K562 (cell line): Measurements from ENCODE around the gene DGCR8. TPM values are rescaled to one million over a fixed set of nuclear protein-coding genes. Genes with fewer than 3 reads are reported as not detected.

Experiments used
- CEBPB ChIP-seq: fragments of 450-650 bp; IDR thresholded peaks from 2 replicates; pipeline ENCODE4 v1.6.1; 2016; ENCODE audit warnings: missing genetic modification characterization, missing compliant biosample characterization
- ELK1 ChIP-seq: sonication (generic); formaldehyde crosslinking; IDR thresholded peaks from 2 replicates; pipeline ENCODE4 v1.8.1; 2022; ENCODE audit warnings: missing genetic modification reagents
- GABPA ChIP-seq: fragments of 200-800 bp; sonication (Bioruptor generic); conservative IDR thresholded peaks from 2 replicates; pipeline ENCODE4 v1.6.1; 2016; ENCODE audit warnings: low read depth, missing genetic modification characterization, missing compliant biosample characterization
- GTF2A2 ChIP-seq: IDR thresholded peaks from 2 replicates; pipeline ENCODE4 v1.6.1; 2016; ENCODE audit warnings: mild to moderate bottlenecking, missing genetic modification characterization, missing compliant biosample characterization
- JUN ChIP-seq, 2 experiments: sonication (generic) in 1 of 2; formaldehyde crosslinking in 1 of 2; IDR thresholded peaks; 2 replicates each; pipeline versions ENCODE4 v1.6.1 to v1.8.0; 2012 to 2022; ENCODE audit warnings: borderline replicate concordance in 2 of 2, mild to moderate bottlenecking in 2 of 2, improper control_type of control experiment in 1 of 2, low read depth in 1 of 2, low read length in 1 of 2, missing genetic modification reagents in 1 of 2
- MAZ ChIP-seq, 2 experiments: fragments of 450-650 bp in 1 of 2; sonication (generic) in 1 of 2; formaldehyde crosslinking; IDR thresholded peaks in 1 of 2; conservative IDR thresholded peaks in 1 of 2; 2 replicates each; pipeline versions ENCODE4 v1.4.0 to v1.5.0; 2020; ENCODE audit warnings: mild to moderate bottlenecking in 1 of 2, missing genetic modification reagents in 1 of 2
- OTX1 ChIP-seq: fragments of 450-650 bp; formaldehyde crosslinking; IDR thresholded peaks from 2 replicates; pipeline ENCODE4 v1.4.0; 2022; ENCODE audit warnings: mild to moderate bottlenecking
- ZNF143 ChIP-seq: sonication (generic); formaldehyde crosslinking; IDR thresholded peaks from 2 replicates; pipeline ENCODE4 v1.9.0; 2022; ENCODE audit warnings: mild to moderate bottlenecking, missing genetic modification reagents
- ZNF165 ChIP-seq: fragments of 250-450 bp; sonication (Bioruptor Pico); IDR thresholded peaks from 2 replicates; pipeline ENCODE4 v1.4.0; 2020; ENCODE audit warnings: borderline replicate concordance
- ZNF75A ChIP-seq: fragments of 450-650 bp; formaldehyde crosslinking; IDR thresholded peaks from 2 replicates; pipeline ENCODE4 v1.4.0; 2020; ENCODE audit warnings: mild to moderate bottlenecking
- polyA plus RNA-seq, 8 experiments: library from polyadenylated mRNA; depleted of rRNA in 4 of 8; stranded (reverse) in 5 of 8; unstranded in 3 of 8; fragments of >200 nt; fragmentation: Nextera tagmentation in 2 of 8; fragmentation: Illumina TruSeq in 1 of 8; extraction: Ambion mirVana in 2 of 8; extraction: Trizol in 1 of 8; gene quantifications; 2 replicates each; pipeline versions ENCODE4 v1.2.1 to v1.2.3, GENCODE V29; 2011 to 2014; ENCODE audit warnings: inconsistent platforms in 1 of 8, missing spikeins in 1 of 8
- total RNA-seq, 7 experiments: library from RNA; depleted of rRNA in 6 of 7; stranded (reverse); fragments of >200 nt in 6 of 7; fragmentation: Illumina TruSeq in 2 of 7; extraction: Trizol in 2 of 7; gene quantifications; 2 replicates each; pipeline versions ENCODE4 v1.2.1 to v1.2.3, GENCODE V29; 2011 to 2021; ENCODE audit warnings: low replicate concordance in 1 of 7
- TF ChIP-seq, protein P1 (sequence below): fragments of 250-450 bp; sonication (Bioruptor Pico); IDR thresholded peaks from 2 replicates; pipeline ENCODE4 v1.8.0; 2021; ENCODE audit warnings: moderate library complexity, mild to moderate bottlenecking, inconsistent platforms
- TF ChIP-seq, protein P2 (sequence below): sonication (generic); formaldehyde crosslinking; IDR thresholded peaks from 2 replicates; pipeline ENCODE4 v1.8.1; 2023; ENCODE audit warnings: mild to moderate bottlenecking, missing genetic modification reagents
- TF ChIP-seq, protein P3 (sequence below): fragments of 450-650 bp; formaldehyde crosslinking; IDR thresholded peaks from 2 replicates; pipeline ENCODE4 v1.4.0; 2020; ENCODE audit warnings: mild to moderate bottlenecking

The DGCR8 gene
- total and polyA plus RNA-seq, 9 of the 15 experiments (the other 6 are each of a cell fraction or from before 2014, with no cell fraction given) = 5.9 to 144 (median 80.1) TPM

- TF ChIP-seq ZNF75A (CRISPR knock-in tag) (no peak), GABPA (no peak), ELK1 (CRISPR knock-in tag) (no peak; the same call in 1 of the 2 replicates), ZNF165 (0 out of 2 replicates have a peak, but pooled peaks have one; percentile 75), CEBPB (tag) (no peak), MAZ (CRISPR knock-in tag; conservative IDR thresholded peaks at IDR 0.05 in 1 of 2, IDR thresholded peaks at IDR 0.05 in 1 of 2) (peak; percentile 91), GTF2A2 (tag) (no peak), JUN (IDR thresholded peaks at IDR 0.05; ENCODE audit: borderline replicate concordance, low read depth, low read length) (peak; percentile 69; the same call in 1 of the 2 replicates), JUN (CRISPR knock-in tag; IDR thresholded peaks at IDR 0.05; ENCODE audit: borderline replicate concordance) (no peak; the same call in 1 of the 2 replicates), ZNF143 (CRISPR knock-in tag) (0 out of 2 replicates have a peak, but pooled peaks have one; percentile 38), OTX1 (CRISPR knock-in tag) (peak; percentile 91)
- TF ChIP-seq, protein P1, sequence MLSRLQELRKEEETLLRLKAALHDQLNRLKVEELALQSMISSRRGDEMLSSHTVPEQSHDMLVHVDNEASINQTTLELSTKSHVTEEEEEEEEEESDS (CRISPR knock-in tag) = no peak
- TF ChIP-seq, protein P2, sequence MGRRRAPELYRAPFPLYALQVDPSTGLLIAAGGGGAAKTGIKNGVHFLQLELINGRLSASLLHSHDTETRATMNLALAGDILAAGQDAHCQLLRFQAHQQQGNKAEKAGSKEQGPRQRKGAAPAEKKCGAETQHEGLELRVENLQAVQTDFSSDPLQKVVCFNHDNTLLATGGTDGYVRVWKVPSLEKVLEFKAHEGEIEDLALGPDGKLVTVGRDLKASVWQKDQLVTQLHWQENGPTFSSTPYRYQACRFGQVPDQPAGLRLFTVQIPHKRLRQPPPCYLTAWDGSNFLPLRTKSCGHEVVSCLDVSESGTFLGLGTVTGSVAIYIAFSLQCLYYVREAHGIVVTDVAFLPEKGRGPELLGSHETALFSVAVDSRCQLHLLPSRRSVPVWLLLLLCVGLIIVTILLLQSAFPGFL (CRISPR knock-in tag) = no peak
- TF ChIP-seq, protein P3, sequence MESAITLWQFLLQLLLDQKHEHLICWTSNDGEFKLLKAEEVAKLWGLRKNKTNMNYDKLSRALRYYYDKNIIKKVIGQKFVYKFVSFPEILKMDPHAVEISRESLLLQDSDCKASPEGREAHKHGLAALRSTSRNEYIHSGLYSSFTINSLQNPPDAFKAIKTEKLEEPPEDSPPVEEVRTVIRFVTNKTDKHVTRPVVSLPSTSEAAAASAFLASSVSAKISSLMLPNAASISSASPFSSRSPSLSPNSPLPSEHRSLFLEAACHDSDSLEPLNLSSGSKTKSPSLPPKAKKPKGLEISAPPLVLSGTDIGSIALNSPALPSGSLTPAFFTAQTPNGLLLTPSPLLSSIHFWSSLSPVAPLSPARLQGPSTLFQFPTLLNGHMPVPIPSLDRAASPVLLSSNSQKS = no peak
These were observed 76.8 kb downstream of the DGCR8 start (continued) for GRCh38 chr22:20156611-20157429.
